ENCODE measurements around the gene XPNPEP3.

DNA sequence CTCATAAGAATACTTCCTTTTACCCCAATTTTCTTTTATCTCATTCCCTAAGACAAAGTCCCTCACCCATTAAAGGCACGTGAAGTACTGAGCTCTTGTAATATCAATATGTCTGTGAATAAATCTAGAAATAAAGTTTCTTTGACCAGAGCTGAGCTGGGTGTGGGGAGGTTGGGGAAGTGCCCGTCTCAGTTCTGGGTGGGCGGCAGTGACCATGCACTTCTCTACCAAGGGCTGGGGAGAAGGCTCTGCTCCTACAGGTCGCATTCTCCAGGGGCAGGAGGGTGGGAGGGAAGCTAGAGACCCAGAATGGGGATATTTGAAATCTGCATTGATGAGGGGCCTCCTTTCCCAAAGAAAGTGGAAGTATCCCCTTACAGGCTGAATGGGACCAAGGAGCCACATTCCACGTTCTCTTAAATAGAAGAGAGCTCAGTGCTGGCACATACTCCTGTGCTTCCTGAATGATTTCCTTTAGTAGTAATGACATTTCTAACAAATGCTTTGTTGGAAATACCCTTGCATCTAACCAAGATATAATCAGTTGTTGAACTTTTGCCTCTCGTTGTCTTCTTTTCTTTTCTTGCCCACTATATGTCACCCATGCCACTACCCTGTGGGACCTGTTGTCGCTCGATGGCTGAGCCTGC lies 110.3 kb downstream of the XPNPEP3 start:
- TF ChIP-seq, protein P1, sequence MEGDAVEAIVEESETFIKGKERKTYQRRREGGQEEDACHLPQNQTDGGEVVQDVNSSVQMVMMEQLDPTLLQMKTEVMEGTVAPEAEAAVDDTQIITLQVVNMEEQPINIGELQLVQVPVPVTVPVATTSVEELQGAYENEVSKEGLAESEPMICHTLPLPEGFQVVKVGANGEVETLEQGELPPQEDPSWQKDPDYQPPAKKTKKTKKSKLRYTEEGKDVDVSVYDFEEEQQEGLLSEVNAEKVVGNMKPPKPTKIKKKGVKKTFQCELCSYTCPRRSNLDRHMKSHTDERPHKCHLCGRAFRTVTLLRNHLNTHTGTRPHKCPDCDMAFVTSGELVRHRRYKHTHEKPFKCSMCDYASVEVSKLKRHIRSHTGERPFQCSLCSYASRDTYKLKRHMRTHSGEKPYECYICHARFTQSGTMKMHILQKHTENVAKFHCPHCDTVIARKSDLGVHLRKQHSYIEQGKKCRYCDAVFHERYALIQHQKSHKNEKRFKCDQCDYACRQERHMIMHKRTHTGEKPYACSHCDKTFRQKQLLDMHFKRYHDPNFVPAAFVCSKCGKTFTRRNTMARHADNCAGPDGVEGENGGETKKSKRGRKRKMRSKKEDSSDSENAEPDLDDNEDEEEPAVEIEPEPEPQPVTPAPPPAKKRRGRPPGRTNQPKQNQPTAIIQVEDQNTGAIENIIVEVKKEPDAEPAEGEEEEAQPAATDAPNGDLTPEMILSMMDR (IDR thresholded peaks at IDR 0.05), result no peak
- TF ChIP-seq POLR2A (IDR thresholded peaks at IDR 0.05), result no peak

All from tibial nerve (tissue), 3 donors.